GM18508 (cell line): Measurements from ENCODE around the gene SH3PXD2A.

Experiments used
- ATAC-seq: cut with Tn5 transposase; IDR thresholded peaks from one replicate; pipeline ENCODE4 v1.9.1; 2021; ENCODE audit warnings: moderate number of reproducible peaks; ENCODE audit not compliant: insufficient read depth, unreplicated experiment

Gene SH3PXD2A

GRCh38 chr10:103576076-103576471 lies 279.3 kb downstream of the SH3PXD2A start:
- no peak for ATAC-seq

GRCh38 chr10:103575416-103576075 lies 279.8 kb downstream of the SH3PXD2A start:
- no peak for ATAC-seq

GRCh38 chr10:103574097-103575061 lies 281.0 kb downstream of the SH3PXD2A start:
- ATAC-seq = no peak

- ATAC-seq = no peak
Observed at GRCh38 chr10:103573205-103573487, 282.2 kb downstream of the SH3PXD2A start.

- ATAC-seq = no peak
Observed at GRCh38 chr10:103572347-103573204, 282.8 kb downstream of the SH3PXD2A start.

- ATAC-seq = no peak
Observed at GRCh38 chr10:103571656-103571975, 283.8 kb downstream of the SH3PXD2A start.

- no peak for ATAC-seq
Observed at GRCh38 chr10:103570844-103571655, 284.3 kb downstream of the SH3PXD2A start.

- ATAC-seq = no peak
Observed at GRCh38 chr10:103569896-103570295, 285.5 kb downstream of the SH3PXD2A start.

- ATAC-seq = no peak
Observed at GRCh38 chr10:103568505-103568904, 286.9 kb downstream of the SH3PXD2A start.

GRCh38 chr10:103566536-103566935 lies 288.8 kb downstream of the SH3PXD2A start:
- ATAC-seq = no peak

GRCh38 chr10:103564776-103565520 lies 290.4 kb downstream of the SH3PXD2A start:
- ATAC-seq = no peak

GRCh38 chr10:103564116-103564501 lies 291.3 kb downstream of the SH3PXD2A start:
- ATAC-seq = no peak

- ATAC-seq = no peak
Observed at GRCh38 chr10:103563231-103564115, 291.9 kb downstream of the SH3PXD2A start.

GRCh38 chr10:103562383-103562782 lies 293.0 kb downstream of the SH3PXD2A start:
- ATAC-seq = no peak

- no peak for ATAC-seq
Observed at GRCh38 chr10:103560886-103561285, 294.5 kb downstream of the SH3PXD2A start.

- ATAC-seq = no peak
Observed at GRCh38 chr10:103559776-103560175, 295.6 kb downstream of the SH3PXD2A start.

- ATAC-seq = no peak
Observed at GRCh38 chr10:103558911-103559310, 296.5 kb downstream of the SH3PXD2A start.

- no peak for ATAC-seq
Observed at GRCh38 chr10:103557455-103557854, 297.9 kb downstream of the SH3PXD2A start.
